Myocyte (in vitro differentiated cells): ENCODE data around the gene TCF25. TPM values are rescaled to one million over a fixed set of nuclear protein-coding genes. Genes with fewer than 3 reads are reported as not detected.

Experiments
- DNase-seq: peaks from one replicate; pipeline ENCODE4 v3.0.0-alpha.2; 2012; ENCODE audit warnings: low read depth
- total RNA-seq: library from RNA; depleted of rRNA; stranded (reverse); fragments of >200 nt; gene quantifications from 2 replicates; pipeline ENCODE4 v1.2.3, GENCODE V29; 2014

TCF25 gene
- total RNA-seq, 1 donor from 2014 or later: 169 TPM

DNA sequence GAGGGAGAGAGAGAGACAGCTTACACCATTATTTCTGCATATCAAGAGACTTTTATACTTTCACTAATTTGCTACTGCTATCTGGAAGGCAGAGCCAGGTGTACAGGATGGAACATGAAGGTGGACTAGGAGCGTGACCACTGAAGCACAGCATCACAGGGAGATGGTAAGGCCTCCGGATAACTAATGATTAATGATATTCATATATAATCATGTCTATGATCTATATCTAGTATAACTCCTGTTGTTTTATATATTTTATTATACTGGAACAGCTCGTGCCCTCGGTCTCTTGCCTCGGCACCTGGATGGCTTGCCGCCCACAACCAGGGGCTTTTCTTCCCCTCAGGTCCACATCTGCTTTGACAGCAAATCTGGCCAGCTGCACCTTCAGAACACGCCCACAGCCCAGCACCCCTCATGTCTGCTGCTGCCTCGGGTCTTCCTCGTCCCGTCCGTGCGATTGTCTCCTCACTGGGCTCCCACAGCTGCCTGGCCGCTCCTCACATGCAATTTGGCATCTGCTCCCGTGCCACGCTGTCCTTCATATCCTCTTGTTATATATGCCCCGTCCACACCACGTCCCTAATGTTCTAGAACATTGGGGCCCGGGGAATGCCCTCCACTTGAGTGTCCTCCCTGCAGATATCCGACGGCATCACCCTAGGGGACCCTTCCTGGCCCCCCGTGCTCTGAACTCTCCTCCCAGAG, 64.9 kb downstream of the TCF25 start:
- no peak for DNase-seq

- no peak for DNase-seq
Measured at GRCh38 chr16:89944773-89945172, 71.4 kb downstream of the TCF25 start.

GRCh38 chr16:89945654-89946053, 72.3 kb downstream of the TCF25 start:
- no peak for DNase-seq

- DNase-seq: no peak
Measured at GRCh38 chr16:89946515-89946914, 73.1 kb downstream of the TCF25 start.

- peak; percentile 3 for DNase-seq
Measured at GRCh38 chr16:89949121-89949742, 75.8 kb downstream of the TCF25 start.

DNA sequence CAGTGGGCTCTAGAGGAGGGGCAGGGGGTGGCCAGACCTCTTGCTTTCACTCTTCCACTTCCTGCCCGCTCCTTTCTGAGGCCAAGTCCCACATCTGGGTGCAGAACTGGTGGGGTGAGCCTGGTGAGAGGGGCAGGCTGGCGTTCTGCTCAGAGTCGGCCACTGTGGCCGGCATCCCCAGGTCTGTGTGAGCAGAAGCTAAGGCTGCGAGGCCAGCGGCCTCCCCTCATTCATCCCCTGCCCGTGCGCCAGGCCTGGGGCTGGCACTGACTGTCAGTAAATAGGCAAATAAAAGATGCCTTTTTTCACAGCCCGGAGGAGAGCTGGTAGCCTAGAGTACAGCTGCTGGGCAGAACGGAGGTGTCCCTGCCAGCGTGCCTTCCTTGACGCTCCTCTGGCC, 76.4 kb downstream of the TCF25 start:
- no peak for DNase-seq

GRCh38 chr16:89951509-89951908, 78.1 kb downstream of the TCF25 start:
- DNase-seq: no peak

- DNase-seq: no peak
Measured at GRCh38 chr16:89952049-89952448, 78.7 kb downstream of the TCF25 start.

DNA sequence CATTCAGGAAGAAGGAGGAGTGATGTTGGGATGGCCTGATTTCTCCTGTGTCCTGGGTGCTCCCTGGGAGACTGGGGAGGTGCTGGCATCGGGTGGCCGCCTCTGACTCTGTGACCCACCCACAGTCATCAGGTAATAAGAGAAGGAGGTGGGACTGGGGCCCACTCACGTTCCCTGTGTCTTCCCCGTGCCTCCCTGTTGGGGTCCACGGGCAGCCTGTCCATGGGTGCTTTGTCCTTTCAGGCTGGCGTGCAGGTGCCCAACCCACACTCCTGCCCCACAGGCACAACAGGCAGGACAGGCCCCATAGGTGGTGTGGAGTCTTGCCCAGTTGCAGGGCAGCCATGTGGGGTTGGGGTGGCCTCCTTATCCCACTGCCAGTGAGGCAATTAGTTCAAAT, 79.2 kb downstream of the TCF25 start:
- DNase-seq: no peak

DNA sequence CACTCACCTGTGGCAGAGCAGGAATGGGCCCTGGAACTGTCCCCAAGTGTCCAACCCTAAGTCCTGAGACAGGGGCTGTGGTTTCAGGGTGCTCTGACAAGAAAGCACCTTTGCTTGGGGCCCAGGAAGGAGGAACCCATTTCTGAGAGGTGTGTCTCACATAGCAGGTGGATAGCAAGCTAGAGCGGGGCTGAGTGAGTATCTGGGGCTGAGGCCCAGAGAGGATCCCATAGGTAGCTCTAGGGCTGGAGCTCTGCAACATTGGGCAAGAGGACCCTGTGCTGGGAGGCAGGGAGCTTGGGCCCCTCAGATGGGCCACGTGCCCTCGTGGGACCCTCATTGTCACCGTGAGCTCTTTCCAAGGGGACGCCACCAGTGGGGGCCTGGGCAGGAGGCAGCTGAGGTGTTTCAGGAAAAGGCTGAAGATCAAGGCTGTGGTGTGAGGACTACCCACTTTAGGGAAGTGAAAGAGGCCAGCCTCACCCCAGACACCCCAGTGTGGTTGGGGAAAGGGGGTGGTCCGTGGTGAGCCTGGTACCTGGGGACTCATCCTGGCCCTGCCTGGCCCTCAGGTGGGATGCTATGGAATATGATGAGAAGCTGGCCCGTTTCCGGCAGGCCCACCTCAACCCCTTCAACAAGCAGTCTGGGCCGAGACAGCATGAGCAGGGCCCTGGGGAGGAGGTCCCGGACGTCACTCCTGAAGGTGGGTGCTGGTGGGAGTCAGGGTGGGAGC, 80.4 kb downstream of the TCF25 start:
- DNase-seq: no peak

DNA sequence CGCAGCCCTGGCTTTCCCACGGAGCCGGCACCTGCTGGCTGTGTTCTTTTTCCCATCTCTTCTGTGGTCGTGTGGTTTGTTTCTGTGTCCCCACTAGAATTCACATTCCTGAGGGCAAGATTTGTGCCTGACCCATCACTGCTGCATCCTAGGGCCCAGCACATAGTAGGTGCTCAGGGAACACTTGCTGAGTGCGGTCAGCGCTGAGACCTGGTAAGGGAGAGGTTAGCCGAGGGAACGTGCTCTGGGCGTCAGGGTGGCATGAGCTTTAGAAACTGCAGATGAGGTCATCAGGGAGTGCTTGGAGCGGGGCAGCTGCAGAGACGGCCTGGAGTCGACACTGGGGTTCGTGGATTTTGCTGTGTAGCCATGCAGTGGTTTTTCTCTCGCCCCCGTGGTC, 81.1 kb downstream of the TCF25 start:
- DNase-seq: peak; percentile 63

DNA sequence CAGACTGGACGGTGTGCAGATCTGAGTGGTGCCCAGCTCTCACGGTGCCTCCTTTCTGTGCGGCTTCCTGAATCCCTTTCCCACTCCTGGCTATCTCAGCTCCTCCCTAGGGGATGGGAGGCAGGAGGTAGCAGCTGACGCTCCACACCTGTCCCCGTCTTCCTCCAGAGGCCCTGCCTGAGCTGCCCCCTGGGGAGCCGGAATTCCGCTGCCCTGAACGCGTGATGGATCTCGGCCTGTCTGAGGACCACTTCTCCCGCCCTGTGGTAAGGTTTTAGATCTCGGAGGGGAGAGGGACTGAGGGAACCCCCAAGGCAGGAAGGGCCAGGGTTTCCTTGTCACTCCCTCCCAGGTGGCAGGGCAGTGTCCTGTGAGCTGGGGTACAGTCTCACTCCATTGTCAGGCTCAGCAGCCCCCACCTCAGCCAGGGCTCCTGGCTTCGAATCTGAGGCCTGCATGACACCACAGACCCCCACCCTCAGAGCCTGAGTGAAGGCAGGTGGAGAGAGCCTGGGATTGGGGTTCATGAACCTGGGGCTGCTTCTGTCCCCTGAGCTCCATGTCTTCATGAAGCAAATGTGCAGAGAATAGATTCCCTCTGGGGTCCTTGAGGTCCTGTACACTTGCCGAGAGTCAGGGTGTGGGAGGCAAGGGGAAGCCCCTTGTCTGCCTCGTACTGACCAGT, 81.8 kb downstream of the TCF25 start:
- peak; percentile 3 for DNase-seq

DNA sequence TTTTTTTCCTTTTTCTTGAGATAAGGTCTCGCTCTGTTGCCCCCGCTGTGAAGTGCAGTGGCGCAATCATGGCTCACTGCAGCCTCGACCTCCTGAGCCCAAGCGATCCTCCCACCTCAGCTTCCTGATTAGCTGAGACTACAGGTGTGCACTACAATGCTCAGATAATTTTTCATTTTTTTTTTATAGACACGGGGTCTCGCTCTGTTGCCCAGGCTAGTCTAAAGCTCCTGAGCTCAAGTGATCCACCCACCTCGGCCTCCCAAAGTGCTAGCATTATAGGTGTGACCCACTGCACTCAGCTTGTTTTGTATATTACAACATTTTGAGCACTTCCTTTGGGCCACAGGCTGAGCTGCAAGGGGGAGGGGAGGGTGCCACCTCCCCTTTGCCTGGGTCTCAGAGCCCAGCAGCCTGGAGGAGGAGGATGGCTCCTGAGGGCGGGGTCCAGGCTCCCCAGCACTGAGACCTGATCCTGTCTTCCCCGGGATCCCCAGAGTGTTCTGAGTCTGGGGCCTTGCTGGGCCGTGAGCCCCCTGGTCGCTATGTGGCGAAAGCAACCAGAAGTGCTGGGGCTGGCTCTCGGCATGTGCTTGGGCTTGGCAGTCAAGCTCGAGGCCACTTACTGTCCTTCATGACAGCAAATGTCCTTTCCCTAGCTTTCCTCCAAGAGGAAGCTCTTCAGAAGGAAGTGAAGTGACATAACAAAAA, 83.3 kb downstream of the TCF25 start:
- DNase-seq: no peak

- DNase-seq: no peak
Measured at GRCh38 chr16:89957216-89957785, 83.9 kb downstream of the TCF25 start.

DNA sequence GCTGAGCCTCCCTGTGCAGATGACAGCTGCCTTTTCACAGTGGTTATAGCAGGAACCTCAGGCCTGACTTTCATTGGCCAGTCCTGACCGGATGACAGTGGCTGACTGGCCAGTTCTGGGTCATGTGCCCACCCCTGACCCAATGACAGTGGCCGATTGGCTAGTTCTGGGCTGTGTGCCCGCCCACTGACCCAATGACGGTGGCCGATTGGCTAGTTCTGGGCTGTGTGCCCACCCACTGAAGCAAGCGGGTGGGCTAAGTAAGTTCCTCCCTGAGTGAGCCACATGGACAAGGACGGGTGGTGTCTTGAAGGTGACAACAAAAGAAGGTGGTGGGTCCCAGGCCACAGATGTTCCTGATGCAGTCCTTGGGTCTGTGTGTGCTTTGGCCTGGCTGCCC, 84.7 kb downstream of the TCF25 start:
- peak; percentile 70 for DNase-seq

DNA sequence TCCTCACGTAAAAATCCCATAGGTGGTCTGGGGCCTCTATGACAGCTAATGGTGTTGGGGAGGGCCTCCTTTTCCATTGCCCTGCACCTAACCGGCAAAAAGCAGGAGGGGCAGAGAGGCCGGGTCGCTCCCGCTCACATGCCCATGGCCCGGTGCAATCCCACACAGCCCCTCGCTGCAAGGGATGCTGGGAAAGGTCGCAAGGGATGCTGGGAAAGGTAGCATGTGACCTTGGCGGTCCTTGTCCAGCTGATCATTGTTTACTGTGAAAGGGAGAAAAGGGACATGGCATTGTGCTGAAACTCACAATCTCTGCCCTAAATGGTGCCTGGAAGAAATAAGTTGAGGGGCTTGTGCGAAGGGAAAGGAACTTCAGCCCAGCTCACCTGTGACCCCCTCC, 85.2 kb downstream of the TCF25 start:
- DNase-seq: no peak

DNA sequence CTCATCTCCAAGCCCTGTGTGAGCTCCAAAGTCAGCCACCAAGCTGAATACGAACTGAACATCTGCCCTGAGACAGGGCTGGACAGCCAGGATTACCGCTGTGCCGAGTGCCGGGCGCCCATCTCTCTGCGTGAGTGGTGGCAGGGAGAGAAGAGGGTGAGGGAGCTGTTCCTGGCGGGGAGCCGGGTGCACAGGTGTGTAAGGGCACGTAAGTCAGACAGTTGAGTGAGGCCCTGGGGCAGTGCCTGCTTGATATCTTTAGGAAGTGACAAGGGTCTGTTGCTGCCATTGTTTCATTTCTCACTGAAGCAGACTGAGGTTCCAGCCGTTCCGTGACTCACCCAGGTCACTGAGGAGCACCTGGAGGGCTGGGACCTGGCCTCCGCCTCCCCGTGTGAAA, 87.6 kb downstream of the TCF25 start:
- DNase-seq: no peak
